B cell (primary cell): ENCODE measurements around the gene RNASE8. TPM values are rescaled to one million over a fixed set of nuclear protein-coding genes. Genes with fewer than 3 reads are reported as not detected.

ENCODE experiments used
- ATAC-seq: fragments of 200-7000 bp; cut with Tn5 transposase; one replicate; pipeline ENCODE4 v1.10.0; 2021; ENCODE audit warnings: low read depth, mild to moderate bottlenecking, moderate number of reproducible peaks, moderate library complexity
- CTCF ChIA-PET: fragments of 350-600 bp; sonication (Branson Sonifier 250); formaldehyde crosslinking; loops from one replicate; lab custom pipeline; 2021; ENCODE audit warnings: antibody characterized with exemption, inconsistent platforms; lab: Charles Lee
- POLR2A ChIA-PET: fragments of 350-600 bp; sonication (Branson Sonifier 250); formaldehyde crosslinking; loops from one replicate; lab custom pipeline; 2021; ENCODE audit warnings: antibody characterized with exemption; lab: Charles Lee
- DNase-seq: peaks from one replicate; pipeline ENCODE4 v3.0.0; 2013
- H2AFZ ChIP-seq: 2 replicates; pipeline ENCODE4 v1.6.1; 2012; ENCODE audit warnings: mild to moderate bottlenecking, low read depth, low read length; ENCODE audit not compliant: insufficient read depth, poor library complexity, severe bottlenecking
- H3K27ac ChIP-seq, 2 donors: 1 replicate in 1 of 2; 2 replicates in 1 of 2; pipeline ENCODE4 v1.5.1; 2012 to 2013; ENCODE audit warnings: low read length in 2 of 2, mild to moderate bottlenecking in 2 of 2, moderate library complexity in 1 of 2
- H3K27me3 ChIP-seq, 4 experiments: fragments of 200-600 bp in 1 of 4; sonication (generic) in 1 of 4; replicated peaks in 1 of 4; 1 replicate in 2 of 4; 2 replicates in 2 of 4; pipeline versions ENCODE4 v1.6.1 to v1.7.0; 2013 to 2016; ENCODE audit warnings: low read length in 3 of 4, mild to moderate bottlenecking in 2 of 4, mixed read lengths in 1 of 4, moderate library complexity in 1 of 4; ENCODE audit not compliant: insufficient read depth in 4 of 4, control insufficient read depth in 3 of 4; ENCODE audit errors: control extremely low read depth in 1 of 4
- H3K36me3 ChIP-seq, 2 experiments: replicated peaks in 1 of 2; 1 replicate in 1 of 2; 2 replicates in 1 of 2; pipeline versions ENCODE4 v1.6.1 to v1.7.1; 2013; ENCODE audit warnings: low read length in 1 of 2; ENCODE audit not compliant: insufficient read depth in 2 of 2, control insufficient read depth in 1 of 2; ENCODE audit errors: control extremely low read depth in 1 of 2, extremely low read depth in 1 of 2
- H3K4me1 ChIP-seq, 2 donors: fragments of 200-600 bp in 1 of 2; sonication (generic) in 1 of 2; 1 replicate in 1 of 2; 2 replicates in 1 of 2; pipeline versions ENCODE4 v1.5.1 to v1.6.1; 2013 to 2017; ENCODE audit warnings: low read length in 2 of 2; ENCODE audit not compliant: control insufficient read depth in 2 of 2, insufficient read depth in 2 of 2
- H3K4me2 ChIP-seq: replicated peaks from 2 replicates; pipeline ENCODE3; 2012; ENCODE audit warnings: mild to moderate bottlenecking, low read depth, low read length; ENCODE audit not compliant: poor library complexity, severe bottlenecking
- H3K4me3 ChIP-seq, 5 experiments: fragments of 200-600 bp in 1 of 5; sonication (generic) in 1 of 5; 1 replicate in 3 of 5; 2 replicates in 2 of 5; pipeline versions ENCODE4 v1.5.1 to v1.7.0; 2011 to 2016; ENCODE audit warnings: low read length in 4 of 5, mild to moderate bottlenecking in 4 of 5, low read depth in 2 of 5, control low read depth in 1 of 5, moderate library complexity in 1 of 5; ENCODE audit not compliant: insufficient read depth in 1 of 5; ENCODE audit errors: control extremely low read depth in 1 of 5, extremely low read depth in 1 of 5
- H3K79me2 ChIP-seq: fragments of 200-600 bp; sonication (generic); one replicate; pipeline ENCODE4 v1.6.0; 2016; ENCODE audit warnings: low read length; ENCODE audit not compliant: control insufficient read depth, insufficient read depth
- H3K9ac ChIP-seq: fragments of 200-600 bp; sonication (generic); 2 replicates; pipeline ENCODE4 v1.6.1; 2017; ENCODE audit warnings: mild to moderate bottlenecking, low read length, moderate library complexity
- H3K9me3 ChIP-seq, 3 donors: one replicate each; pipeline versions ENCODE4 v1.6.1 to v1.7.1; 2013; ENCODE audit warnings: low read length in 2 of 3; ENCODE audit not compliant: control insufficient read depth in 2 of 3, insufficient read depth in 1 of 3; ENCODE audit errors: control extremely low read depth in 1 of 3
- H4K20me1 ChIP-seq: 2 replicates; pipeline ENCODE4 v1.6.0; 2012; ENCODE audit warnings: mild to moderate bottlenecking, low read length; ENCODE audit not compliant: insufficient read depth, control insufficient read depth, poor library complexity, severe bottlenecking
- H3K27ac Mint-ChIP-seq: one replicate; pipeline ENCODE4 v1.8.0; 2021; ENCODE audit warnings: mixed read lengths
- H3K27me3 Mint-ChIP-seq: one replicate; pipeline ENCODE4 v1.8.0; 2021; ENCODE audit warnings: mixed read lengths
- H3K4me1 Mint-ChIP-seq: one replicate; pipeline ENCODE4 v1.8.0; 2021; ENCODE audit warnings: mixed read lengths
- H3K4me3 Mint-ChIP-seq: one replicate; pipeline ENCODE4 v1.8.0; 2021; ENCODE audit warnings: mixed read lengths
- H3K9me3 Mint-ChIP-seq: one replicate; pipeline ENCODE4 v1.8.0; 2022; ENCODE audit warnings: mixed read lengths; ENCODE audit not compliant: insufficient read depth
- CTCF ChIP-seq: fragments of 200-600 bp; IDR thresholded peaks from one replicate; pipeline ENCODE4 v1.8.0; 2022; ENCODE audit warnings: antibody characterized with exemption, mild to moderate bottlenecking
- EZH2 ChIP-seq: IDR thresholded peaks from 2 replicates; pipeline ENCODE4 v1.6.1; 2012; ENCODE audit warnings: borderline replicate concordance, low read depth, mild to moderate bottlenecking, moderate library complexity, low read length; ENCODE audit not compliant: insufficient read depth, poor library complexity, severe bottlenecking
- WGBS: methylation state at CpG from one replicate; pipeline ENCODE4 v1.1.5; 2013; ENCODE audit warnings: missing lambda C conversion rate; ENCODE audit not compliant: insufficient coverage; 5-methylcytosine and 5-hydroxymethylcytosine counted together
- intact Hi-C: fragments of 100-400 bp; cut with micrococcal nuclease; formaldehyde crosslinking; loops from one replicate; pipeline ENCODE4 v1.10.0; 2022
- polyA plus RNA-seq: library from polyadenylated mRNA; depleted of rRNA; stranded (reverse); fragments of >200 nt; gene quantifications from 2 replicates; pipeline ENCODE4 v1.2.3, GENCODE V29; 2012
- total RNA-seq, 2 donors: library from RNA; stranded (reverse); fragments of 120-200 nt in 1 of 2; gene quantifications; 1 replicate in 1 of 2; 2 replicates in 1 of 2; pipeline versions ENCODE4 v1.2.3 to v1.2.4, GENCODE V29; 2013 to 2022

Gene RNASE8
- total and polyA plus RNA-seq, 2 donors (not counting 1 experiment from before 2014, with no cell fraction given): not detected

GRCh38 chr14:21036751-21037150 lies 20.9 kb upstream of the RNASE8 start:
- Mint-ChIP-seq H3K4me1 (no peaks in the 10 kb centered on the region), H3K27me3 (peaks cover 33% of the 10 kb centered on the region), H3K27ac (no peak overlapping the region), H3K9me3 (no peaks in the 10 kb centered on the region), H3K4me3 (no peak overlapping the region)
- H3K4me2 ChIP-seq: no peak overlapping the region
- no peaks in the 10 kb centered on the region for H4K20me1 ChIP-seq
- no peaks in the 10 kb centered on the region for H3K36me3 ChIP-seq
- POLR2A ChIA-PET: no interaction called here
- no peak overlapping the region for H3K9ac ChIP-seq
- H3K27ac ChIP-seq: no peak overlapping the region
- no peak overlapping the region for H3K4me3 ChIP-seq
- no peak for DNase-seq
- H3K79me2 ChIP-seq: no peaks in the 10 kb centered on the region
- intact Hi-C loops: no loop called here
- WGBS: 87% methylated on average over 4 of the region's 7 CpGs
- H3K4me1 ChIP-seq: no peaks in the 10 kb centered on the region
- peaks cover 0 to 15% (median 0%) of the 10 kb centered on the region in 4 experiments for H3K27me3 ChIP-seq
- no peaks in the 10 kb centered on the region for H3K9me3 ChIP-seq
- no peak for ATAC-seq
- CTCF ChIA-PET: interaction anchor here (1.1 to 6.9 kb wide), 3 partner anchors 12 to 56 kb away, joined by 3 to 87 read pairs (median 4); no protein-coding TSS in a partner anchor
- H2AFZ ChIP-seq: no peak overlapping the region
- TF ChIP-seq EZH2 (no peak), CTCF (no peak)

GRCh38 chr14:21037156-21037555 lies 20.5 kb upstream of the RNASE8 start:
- no peak for ATAC-seq
- DNase-seq: no peak
- CTCF ChIA-PET: interaction anchor here (0.9 to 6.9 kb wide), 3 partner anchors 18 to 55 kb away, joined by 3 to 87 read pairs (median 3); no protein-coding TSS in a partner anchor
- H3K27me3 ChIP-seq: peaks cover 0 to 11% (median 0%) of the 10 kb centered on the region in 4 experiments
- no peak for TF ChIP-seq EZH2
- TF ChIP-seq CTCF: no peak
- 93% methylated on average over 2 of the region's 3 CpGs for WGBS
- no peaks in the 10 kb centered on the region for H3K4me1 Mint-ChIP-seq
- POLR2A ChIA-PET: no interaction called here
- intact Hi-C loops: no loop called here
- no peaks in the 10 kb centered on the region for H3K9me3 ChIP-seq
- no peak overlapping the region for H3K9ac ChIP-seq
- H3K27me3 Mint-ChIP-seq: peaks cover 37% of the 10 kb centered on the region
- H3K4me2 ChIP-seq: no peak overlapping the region
- H3K27ac ChIP-seq: no peak overlapping the region
- no peaks in the 10 kb centered on the region for H4K20me1 ChIP-seq
- H3K36me3 ChIP-seq: no peaks in the 10 kb centered on the region
- no peak overlapping the region for H3K27ac Mint-ChIP-seq
- H3K9me3 Mint-ChIP-seq: no peaks in the 10 kb centered on the region
- no peak overlapping the region for H3K4me3 ChIP-seq
- H3K4me3 Mint-ChIP-seq: no peak overlapping the region
- H3K79me2 ChIP-seq: no peaks in the 10 kb centered on the region
- no peaks in the 10 kb centered on the region for H3K4me1 ChIP-seq
- H2AFZ ChIP-seq: no peak overlapping the region
